Fibroblast of skin of back (primary cell): Measurements from ENCODE around the gene CMSS1.

Experiments
- DNase-seq: peaks from one replicate; pipeline ENCODE4 v3.0.0-alpha.2; 2013

The CMSS1 gene

DNA sequence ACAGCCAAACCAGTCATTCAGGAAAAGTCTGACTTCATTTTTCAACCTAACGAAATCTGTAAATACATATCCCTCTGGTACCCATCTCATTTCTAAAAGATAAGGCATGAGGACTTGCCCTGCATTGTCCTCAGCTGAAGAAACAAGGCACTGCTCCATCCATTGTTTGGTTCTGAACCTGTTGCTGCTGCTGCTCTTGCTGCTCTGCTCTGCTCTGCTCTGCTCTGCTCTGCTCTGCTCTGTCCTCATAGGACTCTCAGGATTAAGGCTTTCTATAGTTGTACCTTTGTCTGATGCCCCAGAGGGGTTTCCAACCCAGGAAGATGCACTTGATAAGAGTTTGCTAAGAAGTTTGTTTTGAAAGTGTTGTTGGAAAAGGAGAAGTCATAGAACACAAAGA is 38.2 kb downstream of the CMSS1 start:
- no peak for DNase-seq

- no peak for DNase-seq
Measured at GRCh38 chr3:99856437-99857220, 39.0 kb downstream of the CMSS1 start.

- DNase-seq, result no peak
Measured at GRCh38 chr3:99857278-99857677, 39.6 kb downstream of the CMSS1 start.

- DNase-seq, result peak; percentile 61
Measured at GRCh38 chr3:99858469-99858868, 40.8 kb downstream of the CMSS1 start.

- DNase-seq, result peak; percentile 97
Measured at GRCh38 chr3:99859825-99860224, 42.2 kb downstream of the CMSS1 start.

DNA sequence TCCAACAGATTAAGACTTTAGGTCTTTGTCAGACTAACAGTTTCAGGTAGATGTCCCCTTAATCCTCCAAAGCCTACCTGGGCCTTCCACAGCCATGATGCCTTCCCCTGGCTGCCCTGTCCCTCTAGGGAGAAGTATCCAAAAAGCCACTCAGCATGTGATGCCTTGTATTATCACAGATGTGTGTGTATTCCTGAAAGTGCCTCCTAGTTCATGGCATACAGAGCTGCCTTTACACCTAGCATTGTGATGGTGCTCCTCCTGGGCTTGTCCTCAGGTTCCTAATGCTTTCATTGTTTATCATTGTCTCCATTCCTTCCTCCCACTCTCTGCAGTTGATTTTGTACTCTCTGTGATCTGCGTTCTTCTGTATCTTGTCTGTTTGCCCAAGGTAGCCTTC is 43.6 kb downstream of the CMSS1 start:
- DNase-seq, result no peak

GRCh38 chr3:99862208-99862607 is 44.5 kb downstream of the CMSS1 start:
- DNase-seq, result peak; percentile 96

- DNase-seq, result no peak
Measured at GRCh38 chr3:99863002-99863401, 45.3 kb downstream of the CMSS1 start.

DNA sequence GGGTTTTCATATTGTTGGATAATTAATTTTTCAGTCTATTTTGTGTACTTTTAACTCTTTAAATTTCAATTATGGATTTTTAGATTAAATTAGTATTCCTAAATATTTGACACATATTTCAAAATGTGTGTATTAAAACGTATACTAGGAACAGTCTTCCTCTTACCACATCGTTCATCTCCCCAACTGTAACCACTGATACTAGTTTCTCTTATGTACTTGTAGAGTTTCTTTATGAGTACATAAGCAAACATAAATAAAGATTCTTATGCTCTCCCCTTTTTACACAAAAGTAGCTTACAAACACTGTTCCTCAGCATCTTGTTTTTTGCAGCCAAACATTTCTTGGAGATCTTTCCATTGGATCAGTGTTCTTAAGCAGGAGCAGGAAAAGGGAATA is 45.9 kb downstream of the CMSS1 start:
- DNase-seq, result no peak

DNA sequence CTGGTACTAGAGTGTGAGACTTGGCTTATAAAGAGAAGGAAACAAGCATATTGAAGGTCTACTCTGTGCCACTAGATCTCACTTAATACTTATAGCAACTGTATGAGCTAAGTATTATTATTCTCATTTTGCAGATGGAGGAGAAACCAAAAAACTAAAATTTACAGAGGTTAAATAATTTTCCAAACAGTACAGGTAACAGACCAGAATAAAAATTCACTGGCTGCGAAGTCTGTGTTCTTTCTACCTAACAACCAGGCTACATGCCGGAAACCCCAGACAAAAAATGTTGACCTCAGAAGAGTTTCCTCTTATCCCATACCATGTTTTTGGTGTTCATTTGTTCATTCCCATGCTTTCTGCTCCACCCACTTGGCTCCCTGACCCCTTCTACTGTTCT is 46.6 kb downstream of the CMSS1 start:
- no peak for DNase-seq

GRCh38 chr3:99865321-99865720 is 47.7 kb downstream of the CMSS1 start:
- DNase-seq, result peak; percentile 94

- DNase-seq, result peak; percentile 80
Measured at GRCh38 chr3:99866261-99866761, 48.6 kb downstream of the CMSS1 start.

- no peak for DNase-seq
Measured at GRCh38 chr3:99867594-99868310, 50.1 kb downstream of the CMSS1 start.

- DNase-seq, result peak; percentile 45
Measured at GRCh38 chr3:99868311-99868646, 50.6 kb downstream of the CMSS1 start.

DNA sequence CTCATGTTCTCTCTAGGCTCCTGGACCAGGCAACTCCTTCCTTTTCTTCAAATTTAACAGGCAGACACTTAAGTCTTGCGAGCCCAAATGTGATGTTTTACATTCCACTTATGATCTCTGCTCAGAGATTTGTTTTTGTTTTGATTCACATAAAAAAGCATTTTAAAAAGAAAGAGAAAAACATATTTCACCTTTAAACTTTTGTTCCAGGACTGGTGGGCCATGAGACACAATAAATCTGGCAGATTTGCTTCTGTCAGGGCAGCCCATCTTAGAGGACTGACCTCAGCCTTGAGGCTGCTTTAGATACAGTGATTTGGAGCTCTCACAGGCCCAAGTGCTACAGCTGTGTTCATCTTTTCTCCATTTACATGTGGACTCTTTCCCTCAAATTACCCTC is 52.0 kb downstream of the CMSS1 start:
- DNase-seq, result no peak

DNA sequence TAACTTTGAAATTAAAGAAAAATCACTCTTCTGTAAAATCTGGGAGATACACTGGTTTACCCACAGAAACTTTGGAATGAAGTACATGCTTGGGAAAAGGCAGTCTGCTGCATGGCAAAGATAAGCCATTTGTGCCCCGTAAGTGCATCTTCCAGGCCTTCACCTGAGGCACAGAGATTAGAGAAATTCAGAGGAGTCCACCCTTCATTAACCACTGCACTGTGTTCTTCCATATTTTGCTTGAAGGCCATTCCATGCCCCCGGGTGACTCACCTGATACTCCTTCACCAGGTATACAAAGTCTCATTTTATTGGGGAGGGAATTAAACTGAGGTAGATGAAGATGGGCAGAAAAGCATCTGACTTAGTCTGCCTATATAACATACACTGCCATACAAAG is 53.0 kb downstream of the CMSS1 start:
- DNase-seq, result no peak

DNA sequence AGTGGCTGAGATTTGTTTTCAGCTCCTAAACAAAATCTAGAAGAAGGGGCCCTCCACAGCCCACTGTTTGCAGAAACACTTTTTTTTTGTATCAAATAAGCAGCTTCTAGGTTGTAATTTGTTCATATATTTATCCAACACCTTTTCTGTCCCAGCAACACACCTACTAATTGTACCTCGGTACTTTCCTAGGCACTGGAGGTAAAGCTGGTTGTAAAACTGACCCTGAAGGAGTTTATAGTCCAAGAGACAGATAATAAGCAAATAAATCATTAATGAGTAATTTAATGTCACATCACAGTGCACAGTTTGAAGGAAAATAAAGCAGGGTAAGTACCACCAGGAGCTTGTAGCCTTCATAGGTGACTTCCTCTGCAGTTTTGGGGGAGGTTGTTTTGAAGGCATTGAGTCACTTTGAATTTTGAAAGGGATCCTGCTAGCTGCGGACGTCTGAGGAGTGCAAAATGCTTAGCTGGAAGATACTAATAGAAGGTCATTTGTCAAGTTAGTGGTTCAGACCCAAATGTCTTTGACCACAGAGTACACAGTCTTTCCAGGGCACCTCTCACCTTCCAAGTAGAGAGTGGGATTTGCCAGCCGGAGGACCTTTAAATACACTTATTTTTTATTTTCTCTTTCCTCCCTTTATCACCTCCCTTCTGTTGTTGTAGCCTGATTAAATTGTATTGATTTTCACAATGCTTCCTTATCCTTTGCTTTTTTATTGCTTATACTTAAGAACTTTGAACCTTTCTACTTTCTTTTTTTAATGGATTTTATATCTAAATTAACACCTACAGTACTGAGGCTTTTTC is 53.8 kb downstream of the CMSS1 start:
- DNase-seq, result no peak

GRCh38 chr3:99872923-99873254 is 55.2 kb downstream of the CMSS1 start:
- DNase-seq, result no peak

DNA sequence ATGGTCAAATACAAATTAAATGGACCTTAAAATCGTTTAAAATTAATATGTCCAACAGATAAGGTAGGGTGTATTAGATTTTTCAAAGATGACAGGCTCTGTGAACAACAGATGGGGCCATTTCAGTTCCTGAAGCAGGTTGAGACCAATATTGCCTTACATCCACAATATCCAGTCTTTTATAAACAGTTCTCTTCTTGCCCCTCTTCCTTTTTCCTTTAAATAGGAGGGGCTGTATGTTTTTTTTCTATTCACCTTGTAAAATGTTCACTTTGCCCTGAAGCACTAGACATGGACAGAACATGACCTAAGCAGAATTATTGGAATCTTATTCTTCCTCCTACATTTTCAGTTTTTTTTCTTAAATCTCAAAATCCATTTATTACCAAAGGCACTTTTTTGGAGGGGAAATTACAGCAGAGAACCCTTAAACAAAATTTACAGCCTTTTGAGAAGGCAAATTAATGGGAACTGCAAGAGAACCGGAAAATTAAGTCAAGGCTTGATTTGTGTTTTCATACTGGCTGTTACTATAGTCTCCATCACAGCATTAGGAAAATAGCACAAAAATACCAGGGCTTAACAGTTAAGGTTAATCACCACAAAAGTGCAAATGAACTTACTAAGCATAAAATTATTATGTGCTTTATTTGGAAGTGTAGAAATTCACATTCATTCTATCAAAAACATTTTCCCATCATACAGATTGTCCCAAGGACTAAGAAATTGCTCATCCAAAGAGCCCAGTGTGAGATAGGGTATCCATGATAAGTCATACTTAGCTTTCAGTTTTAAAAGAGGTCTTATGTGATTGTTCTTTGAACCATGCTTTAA is 55.8 kb downstream of the CMSS1 start:
- no peak for DNase-seq

DNA sequence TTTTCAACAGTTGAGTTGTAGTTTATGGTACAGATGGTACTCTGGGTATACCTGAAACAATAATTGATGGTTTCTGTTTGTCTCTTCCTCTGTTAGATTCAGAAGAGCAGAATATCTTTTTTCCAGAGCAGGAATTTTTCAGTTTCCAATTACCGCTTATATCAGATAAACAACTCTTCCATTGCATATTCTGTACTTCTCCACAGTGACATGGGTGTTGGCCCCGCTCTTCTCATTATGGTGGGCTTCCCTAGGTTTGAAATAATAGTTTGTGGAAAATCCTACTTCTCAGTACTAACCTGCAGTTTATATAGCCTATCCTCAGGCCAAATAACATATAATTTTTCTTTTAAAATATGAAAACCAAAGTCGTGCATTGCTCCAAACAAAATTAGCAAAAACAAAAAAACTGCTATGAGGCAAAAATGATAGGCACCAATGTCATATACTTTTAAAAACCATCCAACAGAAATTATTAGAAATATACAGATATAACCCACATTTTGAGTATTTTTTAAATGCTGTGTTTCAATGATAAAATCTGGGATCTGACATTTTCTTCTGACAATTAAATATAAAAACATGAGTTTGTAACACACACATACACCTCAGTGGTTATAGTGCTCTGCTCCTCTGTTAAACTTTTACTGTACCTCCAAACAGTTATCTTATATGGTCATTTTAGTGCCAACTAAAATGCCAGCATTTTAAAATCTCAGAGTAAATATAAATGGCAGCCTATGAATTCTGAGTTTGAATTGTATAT is 56.8 kb downstream of the CMSS1 start:
- no peak for DNase-seq

GRCh38 chr3:99875581-99875928 is 57.9 kb downstream of the CMSS1 start:
- DNase-seq, result peak; percentile 72
